GM19397 (cell line): Measurements from ENCODE around the gene TFAM.

ENCODE experiments used
- ATAC-seq: cut with Tn5 transposase; IDR thresholded peaks from one replicate; pipeline ENCODE4 v1.9.1; 2021; ENCODE audit warnings: mild to moderate bottlenecking, moderate library complexity; ENCODE audit not compliant: unreplicated experiment

The TFAM gene

DNA sequence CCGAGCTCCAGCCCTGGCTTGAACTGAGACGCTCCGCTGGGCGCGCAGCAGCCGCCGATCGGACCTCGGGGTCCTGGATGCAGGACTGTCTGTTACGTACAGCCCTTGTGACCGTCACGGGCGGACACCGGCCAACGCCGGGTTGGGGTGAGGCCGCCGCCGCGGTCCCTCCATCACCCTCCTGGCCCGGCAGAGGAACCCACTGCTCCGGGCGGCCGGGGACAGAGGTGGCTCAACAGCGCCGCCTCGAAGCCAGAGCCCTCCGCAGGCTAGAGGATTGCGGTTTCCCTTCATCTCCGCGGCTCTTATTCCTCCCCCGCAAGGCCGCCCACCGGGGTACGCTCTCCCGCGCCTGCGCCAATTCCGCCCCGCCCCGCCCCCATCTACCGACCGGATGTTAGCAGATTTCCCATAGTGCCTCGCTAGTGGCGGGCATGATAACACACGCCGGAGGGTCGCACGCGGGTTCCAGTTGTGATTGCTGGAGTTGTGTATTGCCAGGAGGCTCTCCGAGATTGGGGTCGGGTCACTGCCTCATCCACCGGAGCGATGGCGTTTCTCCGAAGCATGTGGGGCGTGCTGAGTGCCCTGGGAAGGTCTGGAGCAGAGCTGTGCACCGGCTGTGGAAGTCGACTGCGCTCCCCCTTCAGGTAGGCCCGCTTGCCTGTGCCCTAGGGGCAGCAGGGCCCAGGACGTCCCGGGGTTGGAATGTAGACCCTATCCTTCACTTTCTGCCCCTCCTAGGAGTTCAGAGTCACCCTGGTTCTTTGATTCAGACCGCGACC lies at the start of gene TFAM:
TFAM (plus strand) TSS at position 412 of the 785 bp plus-strand sequence; CDS start at position 550, 138 bp downstream.
- peak; percentile 93 for ATAC-seq

- no peak for ATAC-seq
These were observed 49.0 kb upstream of the TFAM start for GRCh38 chr10:58336242-58336641.

GRCh38 chr10:58341422-58341821 lies 43.8 kb upstream of the TFAM start:
- ATAC-seq: no peak

DNA sequence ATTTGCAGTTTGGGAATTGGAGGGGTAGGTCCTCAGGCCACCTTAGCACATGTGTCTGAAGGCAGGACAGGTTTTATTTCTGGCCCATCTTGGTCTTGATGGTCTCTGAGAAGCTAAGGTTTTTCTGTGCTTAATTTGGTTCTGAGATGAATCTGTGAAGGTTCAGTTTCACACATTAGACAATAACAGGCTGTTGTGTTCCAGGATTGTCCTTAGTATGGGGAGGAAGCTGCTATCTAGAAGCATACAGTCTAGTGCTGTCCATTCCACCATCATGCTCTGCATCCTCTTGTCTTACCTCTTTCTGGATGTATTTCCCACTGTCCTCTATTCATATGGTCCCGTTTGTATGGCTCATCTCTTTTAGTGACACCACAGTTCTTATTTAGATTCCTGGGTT lies 43.3 kb upstream of the TFAM start:
- ATAC-seq: no peak

GRCh38 chr10:58347967-58348366 lies 37.2 kb upstream of the TFAM start:
- ATAC-seq: no peak

DNA sequence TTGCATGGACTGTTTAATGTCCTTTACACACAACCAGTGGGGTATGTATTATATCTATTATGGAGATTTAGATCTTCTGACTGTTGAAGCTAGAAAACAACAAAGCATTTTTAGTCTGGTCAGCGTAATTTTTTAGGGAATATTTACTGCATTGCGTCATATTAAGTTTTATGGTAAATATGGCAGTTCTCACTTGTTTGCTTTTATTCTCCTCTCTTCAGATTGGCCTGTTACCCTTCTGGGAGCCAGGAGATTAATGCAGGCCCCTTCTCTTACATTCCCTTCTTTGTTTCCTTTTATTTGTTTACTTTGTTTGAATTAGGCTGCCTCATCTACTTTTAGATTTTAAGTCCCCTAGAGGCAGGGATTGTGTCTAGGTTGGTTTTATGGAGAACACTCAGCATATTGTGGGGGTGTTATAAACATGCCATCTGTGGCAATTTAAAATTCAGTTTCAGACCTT lies 36.6 kb upstream of the TFAM start:
- ATAC-seq: no peak

DNA sequence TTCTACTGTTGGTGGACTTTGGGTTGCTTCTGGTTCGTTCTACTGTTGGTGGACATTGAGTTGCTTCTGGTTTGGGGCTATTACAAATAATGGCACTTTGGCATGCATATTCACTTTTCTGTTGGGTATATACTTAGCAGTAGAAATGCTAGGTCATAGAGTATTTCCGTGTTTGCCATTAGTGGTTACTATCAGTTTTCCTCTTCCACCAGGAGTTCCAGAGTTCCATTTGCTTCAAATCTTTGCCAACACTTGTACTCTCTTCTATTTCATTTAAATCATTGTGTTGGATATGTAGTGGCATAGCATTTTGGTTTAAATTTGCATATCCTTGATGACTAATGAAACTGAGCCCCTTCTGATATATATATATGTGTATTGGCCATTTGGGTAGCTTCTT lies 35.2 kb upstream of the TFAM start:
- ATAC-seq: no peak

GRCh38 chr10:58350619-58351323 lies 34.4 kb upstream of the TFAM start:
- no peak for ATAC-seq

DNA sequence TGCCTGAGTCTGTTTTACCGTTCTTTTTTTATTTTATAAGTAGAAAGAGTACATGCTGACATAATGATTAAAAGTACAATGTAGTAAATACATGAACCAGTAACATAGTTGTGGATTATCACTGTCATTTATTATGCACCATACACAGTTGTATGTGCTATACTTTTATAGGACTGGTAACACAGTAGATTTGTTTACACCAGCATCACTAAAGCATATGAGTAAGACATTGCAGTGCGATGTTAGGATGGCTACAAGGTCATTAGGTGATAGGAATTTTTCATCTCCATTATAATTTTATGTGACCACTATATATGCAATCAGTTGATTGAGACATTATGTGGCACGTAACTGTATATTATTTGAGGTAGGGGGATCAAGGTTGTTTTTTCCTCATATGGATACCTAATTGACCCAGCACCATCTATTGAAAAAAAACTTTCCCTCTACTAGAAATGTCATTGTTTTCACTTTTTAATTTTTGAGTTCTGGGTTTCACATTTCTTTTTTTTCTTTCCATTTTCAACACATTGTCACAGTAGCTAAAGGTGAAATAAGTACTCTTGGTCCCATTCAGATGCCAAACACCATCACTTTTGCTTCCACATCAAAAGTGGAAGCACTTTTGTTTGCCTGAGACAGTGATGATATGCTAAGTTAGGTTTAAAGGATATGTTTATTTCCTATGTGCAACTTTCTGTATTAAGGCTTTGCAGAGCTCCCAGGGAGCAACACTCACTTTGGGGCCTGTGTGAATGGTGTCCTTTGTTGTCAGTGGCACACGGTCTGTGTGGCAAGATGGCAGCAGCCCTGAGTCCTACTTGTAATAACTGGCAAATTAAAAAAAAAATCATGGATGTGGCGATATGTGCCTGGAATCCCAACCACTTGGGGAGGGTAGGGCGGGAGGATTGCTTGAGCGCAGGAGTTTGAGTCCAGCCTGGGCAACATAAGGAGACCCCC lies 33.3 kb upstream of the TFAM start:
- ATAC-seq: no peak

- no peak for ATAC-seq
These were observed 32.1 kb upstream of the TFAM start for GRCh38 chr10:58352956-58353610.

DNA sequence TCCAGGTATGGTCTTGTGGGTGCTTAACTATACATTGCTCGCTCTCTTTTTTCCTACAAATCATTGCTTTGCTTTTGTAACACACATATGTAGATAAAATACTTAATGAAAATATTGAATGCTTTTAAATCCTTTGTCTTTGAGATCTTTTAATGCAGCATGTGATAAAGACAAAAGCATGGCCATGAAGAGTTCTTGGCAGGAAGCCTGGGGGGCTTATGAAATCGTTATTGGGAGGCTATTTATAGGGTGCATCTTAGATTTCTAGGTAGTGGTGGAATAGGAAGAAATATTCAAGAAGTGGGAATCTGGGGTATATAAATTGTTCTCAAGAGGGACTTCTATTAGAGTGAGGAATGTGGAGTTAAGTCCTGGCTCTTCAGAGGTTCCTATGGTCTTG lies 28.5 kb upstream of the TFAM start:
- no peak for ATAC-seq

DNA sequence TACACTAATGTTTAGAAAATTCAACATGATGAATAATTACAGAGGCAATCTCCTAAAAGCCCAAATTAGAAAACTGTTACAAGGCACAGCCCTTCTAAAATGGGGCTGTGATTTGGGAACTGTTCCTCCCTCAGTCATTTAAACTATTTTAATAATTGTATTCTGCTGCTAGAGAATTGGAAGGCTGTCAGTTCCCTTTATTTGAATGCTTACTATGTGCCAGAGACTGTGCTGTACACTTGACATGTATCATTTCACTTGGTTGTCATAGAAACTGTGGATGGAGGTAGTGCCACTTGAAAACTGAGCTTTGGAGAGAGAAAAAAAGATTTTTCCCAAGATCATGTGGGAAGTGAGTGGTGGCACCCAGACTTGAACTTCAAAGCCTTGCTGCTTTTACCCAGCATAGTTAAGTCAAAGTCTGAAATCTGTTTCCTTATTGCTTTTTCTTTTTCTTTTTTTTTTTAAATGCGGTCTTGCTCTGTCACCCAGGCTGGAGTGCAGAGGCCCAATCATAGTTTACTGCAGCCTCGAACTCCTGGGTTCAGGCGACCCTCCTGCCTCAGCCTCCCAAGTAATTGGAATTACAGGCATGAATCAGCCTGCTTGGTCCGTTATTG lies 26.8 kb upstream of the TFAM start:
- no peak for ATAC-seq

DNA sequence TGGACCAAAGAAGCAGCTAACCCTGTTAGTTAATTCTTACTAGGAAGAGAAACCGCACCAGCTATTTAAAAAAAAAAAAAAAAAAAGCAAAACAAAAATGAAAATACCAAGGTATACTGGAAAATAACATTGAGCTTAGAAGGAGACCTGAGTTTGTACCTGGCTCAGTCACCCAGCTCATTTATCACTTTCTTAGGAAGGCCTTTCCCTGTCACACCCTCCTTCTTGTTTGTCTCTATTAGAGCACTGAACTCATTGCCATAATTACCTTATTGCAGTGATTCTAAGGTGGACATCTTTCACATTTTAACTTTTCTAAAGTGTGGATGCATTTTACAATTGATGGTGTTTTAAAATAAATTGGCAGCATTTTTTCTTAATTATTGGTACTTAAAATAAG lies 26.3 kb upstream of the TFAM start:
- no peak for ATAC-seq

DNA sequence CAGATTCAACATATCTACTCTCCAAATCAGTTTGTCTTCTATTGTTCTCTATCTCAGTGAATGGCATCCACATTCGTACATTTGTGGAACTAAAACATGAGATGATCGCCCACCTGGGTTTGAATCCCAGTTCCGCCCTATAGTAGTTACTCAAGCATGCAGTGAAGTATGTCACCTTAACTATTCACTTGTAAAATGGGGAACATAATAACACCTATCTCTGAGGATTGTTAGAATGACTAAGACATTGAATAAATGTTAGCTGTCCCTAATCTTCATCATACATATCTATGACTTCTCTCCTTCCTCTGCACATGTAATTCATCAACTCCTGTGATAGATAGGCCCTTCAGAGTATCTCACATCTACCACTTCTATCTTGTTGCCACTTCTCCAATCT lies 25.7 kb upstream of the TFAM start:
- no peak for ATAC-seq

DNA sequence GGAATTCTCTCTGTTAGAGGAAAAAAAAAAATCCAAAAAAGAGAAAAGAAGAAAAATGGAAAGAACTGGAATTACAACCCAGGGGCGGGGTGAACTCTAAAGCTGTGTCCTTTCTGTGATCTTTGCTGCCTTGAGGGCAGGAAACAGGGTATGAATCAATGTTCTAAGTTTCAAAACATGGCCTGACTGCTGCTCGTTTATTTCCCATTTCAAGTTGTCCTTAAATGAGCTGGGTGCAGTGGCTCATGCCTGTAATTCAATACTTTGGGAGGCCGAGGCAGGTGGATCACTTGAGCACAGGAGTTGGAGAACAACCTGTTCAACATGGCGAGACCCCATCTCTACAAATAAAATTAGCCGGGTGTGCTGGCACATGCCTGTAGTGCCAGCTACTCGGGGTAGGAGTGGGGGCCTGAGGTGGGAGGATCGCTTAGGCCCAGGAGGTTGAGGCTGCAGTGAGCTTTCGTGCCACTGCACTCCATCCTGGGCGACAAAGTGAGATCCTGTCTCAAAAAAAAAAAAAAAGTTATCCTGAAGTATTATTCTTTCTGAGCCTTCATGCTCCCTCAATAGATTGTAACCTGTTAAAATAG lies 24.7 kb upstream of the TFAM start:
- ATAC-seq: no peak

DNA sequence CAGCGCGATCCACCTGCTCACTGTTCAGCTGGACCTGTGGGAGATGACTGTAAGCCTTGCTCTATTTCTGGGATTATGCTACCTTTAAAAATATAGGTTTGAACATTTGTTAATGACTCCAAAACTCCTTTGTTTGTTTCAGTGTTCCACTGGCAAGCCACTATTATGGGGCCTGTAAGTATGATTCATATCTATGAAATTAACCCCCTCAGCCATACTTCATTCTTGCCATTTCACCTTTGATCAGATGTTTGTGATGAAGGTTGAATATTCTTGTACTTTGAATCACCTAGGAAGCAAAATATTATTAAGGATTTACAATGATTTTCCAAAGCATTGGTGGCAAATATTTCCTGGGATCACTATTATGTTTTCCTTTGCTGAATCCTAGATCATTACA lies 23.9 kb upstream of the TFAM start:
- no peak for ATAC-seq

- ATAC-seq: no peak
These were observed 23.0 kb upstream of the TFAM start for GRCh38 chr10:58362027-58362789.

- no peak for ATAC-seq
These were observed 18.1 kb upstream of the TFAM start for GRCh38 chr10:58367069-58367468.

DNA sequence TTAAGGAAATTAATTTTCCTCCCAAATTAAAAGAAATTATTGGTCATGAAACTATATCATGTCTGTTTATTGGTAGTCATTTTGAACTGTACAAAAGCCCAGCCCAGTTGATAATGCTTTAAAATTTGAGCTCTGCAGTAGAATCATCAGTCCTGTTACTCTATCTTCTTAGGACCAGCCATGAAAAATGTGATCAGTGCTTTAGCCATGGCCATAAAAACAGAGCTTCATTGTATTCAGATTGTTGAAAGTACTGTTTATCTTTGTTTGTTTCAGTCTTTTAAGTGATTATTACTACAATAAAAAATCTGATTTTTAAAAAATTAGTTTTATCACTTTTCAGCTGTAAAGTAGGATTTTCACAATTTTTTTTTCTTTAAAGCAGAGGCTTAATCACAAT lies 13.7 kb upstream of the TFAM start:
- ATAC-seq: no peak
